SK-N-MC (cell line): ENCODE data around the gene ACVR1.

Source experiments
- EZH2 ChIP-seq: fragments of 200-600 bp; sonication (generic); IDR thresholded peaks from one replicate; pipeline ENCODE4 v1.6.1; 2017; ENCODE audit warnings: antibody characterized with exemption
- POLR2AphosphoS5 ChIP-seq: IDR thresholded peaks from 2 replicates; pipeline ENCODE4 v1.6.1; 2012; ENCODE audit warnings: mild to moderate bottlenecking, low read depth, low read length, borderline replicate concordance

GRCh38 chr2:157902692-157903091 is 26.6 kb upstream of the ACVR1 start:
- no peak for TF ChIP-seq EZH2
- TF ChIP-seq POLR2AphosphoS5: no peak
